ENCODE measurements around the gene TMEM129.

The TMEM129 gene

GRCh38 chr4:1669270-1669669 lies 51.9 kb downstream of the TMEM129 start:
- H3K4me3 ChIP-seq (replicated peaks; ENCODE audit: low read depth, low read length) = no peak overlapping the region
- TF ChIP-seq CTCF (IDR thresholded peaks at IDR 0.05; ENCODE audit: low read depth, low read length, missing control alignments) = no peak
- DNase-seq (ENCODE audit: extremely low read depth, low read depth) = no peak

- no peak for DNase-seq (ENCODE audit: extremely low read depth, low read depth)
- no peak for TF ChIP-seq CTCF (IDR thresholded peaks at IDR 0.05; ENCODE audit: low read depth, low read length, missing control alignments)
- H3K4me3 ChIP-seq (replicated peaks; ENCODE audit: low read depth, low read length) = no peak overlapping the region
Measured at GRCh38 chr4:1668488-1668840, 52.7 kb downstream of the TMEM129 start.

GRCh38 chr4:1667273-1667672 lies 53.9 kb downstream of the TMEM129 start:
- TF ChIP-seq CTCF (IDR thresholded peaks at IDR 0.05; ENCODE audit: low read depth, low read length, missing control alignments) = no peak
- no peak overlapping the region for H3K4me3 ChIP-seq (replicated peaks; ENCODE audit: low read depth, low read length)
- DNase-seq (ENCODE audit: extremely low read depth, low read depth) = no peak

GRCh38 chr4:1666391-1666790 lies 54.7 kb downstream of the TMEM129 start:
- H3K4me3 ChIP-seq (replicated peaks; ENCODE audit: low read depth, low read length) = no peak overlapping the region
- no peak for TF ChIP-seq CTCF (IDR thresholded peaks at IDR 0.05; ENCODE audit: low read depth, low read length, missing control alignments)
- no peak for DNase-seq (ENCODE audit: extremely low read depth, low read depth)

Data from HFF-Myc (cell line).